ENCODE results near the gene DISC1. TPM values are rescaled to one million over a fixed set of nuclear protein-coding genes. Genes with fewer than 3 reads are reported as not detected.

Gene DISC1
- total RNA-seq, 1 experiment from 2014 or later: 3.3 TPM

DNA sequence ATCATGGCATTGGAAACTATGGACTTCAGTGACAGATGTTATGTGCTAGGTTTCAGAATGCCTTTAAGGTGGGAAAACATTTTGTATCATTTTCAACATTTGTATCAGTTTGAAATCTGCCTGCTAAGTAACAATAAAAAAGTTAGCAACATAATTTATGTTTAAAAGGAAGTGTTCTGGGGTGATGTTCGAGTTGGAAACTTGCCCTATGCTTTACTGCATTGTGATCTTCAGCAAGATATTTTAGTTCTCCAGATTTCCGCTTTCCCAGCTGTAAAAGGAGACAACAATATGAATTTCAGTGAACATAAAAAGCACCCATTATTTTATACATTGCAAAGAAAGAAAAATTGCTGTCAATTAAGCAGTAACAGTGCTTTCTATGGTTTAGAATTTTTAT is 187.4 kb downstream of the DISC1 start:
- Histone ChIP-seq H3K9me3 (replicated peaks) (no peaks in the 10 kb centered on the region), H3K4me1 (replicated peaks) (peaks cover 11% of the 10 kb centered on the region), H3K4me3 (no peak overlapping the region), H3K27me3 (replicated peaks) (no peaks in the 10 kb centered on the region), H3K27ac (no peak overlapping the region), H3K36me3 (no peaks in the 10 kb centered on the region)
- DNase-seq (ENCODE audit: low read depth in 1 of 2, low spot score in 2 of 2): no peak

DNA sequence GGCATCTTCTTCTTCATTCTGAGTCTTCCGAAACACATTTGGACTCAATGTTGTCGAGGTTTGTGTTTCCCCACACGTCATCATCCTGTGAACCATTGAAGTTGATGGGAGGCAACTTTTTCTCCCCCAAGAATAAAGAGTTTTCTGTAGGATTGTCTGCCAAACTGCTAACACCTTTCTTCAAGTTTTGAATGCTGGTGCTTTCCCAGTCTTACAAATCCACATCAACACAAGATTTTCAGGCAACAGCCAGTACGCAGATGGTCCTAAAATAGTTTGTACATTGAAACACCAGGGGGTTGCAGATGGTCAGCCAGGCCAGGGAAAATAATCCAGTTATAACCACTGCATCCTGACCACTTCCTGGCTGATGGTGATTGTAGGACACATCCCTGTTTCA is 187.9 kb downstream of the DISC1 start:
- DNase-seq (ENCODE audit: low read depth in 1 of 2, low spot score in 2 of 2): no peak
- no peaks in the 10 kb centered on the region for H3K36me3 ChIP-seq
- peaks cover 9% of the 10 kb centered on the region for H3K4me1 ChIP-seq (replicated peaks)
- no peaks in the 10 kb centered on the region for H3K27me3 ChIP-seq (replicated peaks)
- H3K27ac ChIP-seq: no peak overlapping the region
- H3K9me3 ChIP-seq (replicated peaks): no peaks in the 10 kb centered on the region
- H3K4me3 ChIP-seq: no peak overlapping the region

DNA sequence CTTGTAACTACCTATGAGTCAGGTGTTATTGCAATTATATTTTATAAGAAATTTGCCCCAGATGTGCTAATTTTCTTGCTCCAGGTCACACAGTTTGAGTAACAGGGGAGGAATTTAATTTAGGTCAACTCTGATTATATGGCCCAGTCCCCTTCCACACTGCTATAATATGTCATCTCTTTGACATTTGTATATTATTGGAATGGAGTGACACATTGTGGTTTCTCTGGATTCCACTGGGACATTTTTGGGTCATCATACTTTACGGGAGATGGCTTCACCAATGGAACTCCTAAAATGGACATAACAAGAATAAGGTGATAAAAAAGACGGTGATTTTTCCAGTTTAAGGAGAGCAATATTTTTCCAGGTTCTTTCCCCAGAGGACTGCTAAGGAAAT is 191.2 kb downstream of the DISC1 start:
- DNase-seq (ENCODE audit: low read depth in 1 of 2, low spot score in 2 of 2): no peak
- no peaks in the 10 kb centered on the region for H3K9me3 ChIP-seq (replicated peaks)
- H3K27ac ChIP-seq: no peak overlapping the region
- H3K4me1 ChIP-seq (replicated peaks): peaks cover 9% of the 10 kb centered on the region
- no peaks in the 10 kb centered on the region for H3K27me3 ChIP-seq (replicated peaks)
- H3K36me3 ChIP-seq: no peaks in the 10 kb centered on the region
- H3K4me3 ChIP-seq: no peak overlapping the region

DNA sequence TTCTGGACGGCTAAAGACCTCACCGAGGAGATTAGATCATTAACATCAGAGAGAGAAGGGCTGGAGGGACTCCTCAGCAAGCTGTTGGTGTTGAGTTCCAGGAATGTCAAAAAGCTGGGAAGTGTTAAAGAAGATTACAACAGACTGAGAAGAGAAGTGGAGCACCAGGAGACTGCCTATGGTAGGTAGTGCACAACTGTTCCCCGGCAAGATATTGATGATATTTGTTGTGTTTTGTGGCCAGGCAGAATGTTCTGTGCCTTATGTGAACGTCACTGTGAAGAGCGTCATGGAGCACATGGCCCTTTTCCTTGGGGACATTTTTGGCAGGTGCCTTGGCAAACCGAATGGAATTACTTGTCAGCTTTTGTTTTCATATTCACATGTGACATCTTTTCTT is 191.7 kb downstream of the DISC1 start:
- no peaks in the 10 kb centered on the region for H3K9me3 ChIP-seq (replicated peaks)
- no peak for DNase-seq (ENCODE audit: low read depth in 1 of 2, low spot score in 2 of 2)
- no peak overlapping the region for H3K4me3 ChIP-seq
- H3K27me3 ChIP-seq (replicated peaks): no peaks in the 10 kb centered on the region
- no peaks in the 10 kb centered on the region for H3K36me3 ChIP-seq
- no peak overlapping the region for H3K27ac ChIP-seq
- H3K4me1 ChIP-seq (replicated peaks): peaks cover 9% of the 10 kb centered on the region

DNA sequence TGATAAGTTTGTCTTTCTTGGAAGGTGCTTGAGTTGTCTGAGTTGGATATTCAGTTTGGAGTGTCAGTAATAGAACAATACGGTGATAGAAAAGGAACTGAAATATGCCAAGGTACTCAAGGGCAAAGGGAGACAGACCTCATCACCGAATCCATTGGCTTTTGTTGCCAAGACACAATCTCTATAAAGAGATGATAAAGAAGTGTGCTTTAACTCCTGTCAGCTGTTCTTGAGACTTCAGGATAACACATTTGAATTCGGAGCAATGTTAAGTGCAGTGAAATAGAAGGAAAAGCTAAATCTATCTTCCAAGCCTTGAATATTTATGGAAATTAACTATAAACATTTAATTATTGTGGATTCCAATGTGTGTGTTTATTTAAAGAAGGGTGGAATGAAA is 194.7 kb downstream of the DISC1 start:
- no peak overlapping the region for H3K27ac ChIP-seq
- DNase-seq (ENCODE audit: low read depth in 1 of 2, low spot score in 2 of 2): no peak
- H3K4me3 ChIP-seq: no peak overlapping the region

DNA sequence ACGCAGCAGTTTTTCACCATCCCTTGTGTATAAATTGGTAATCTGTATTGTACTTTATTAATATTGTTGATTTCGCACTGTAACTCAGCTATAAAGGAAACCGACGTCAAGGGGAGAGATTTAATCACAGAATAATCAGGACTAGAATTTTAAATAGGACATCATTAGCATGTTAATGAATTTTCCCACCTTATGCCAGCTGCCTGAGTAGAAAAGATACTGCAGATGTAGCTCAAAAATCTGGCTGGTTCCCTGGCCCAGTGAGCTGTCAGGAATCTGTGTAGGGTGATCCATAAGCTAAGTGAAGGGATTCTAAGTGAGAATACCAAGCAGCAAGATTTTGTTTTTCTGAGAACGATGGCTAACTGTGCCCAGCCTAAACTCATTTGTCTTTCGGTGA is 195.5 kb downstream of the DISC1 start:
- peaks cover 12% of the 10 kb centered on the region for H3K4me1 ChIP-seq (replicated peaks)
- no peak for DNase-seq (ENCODE audit: low read depth in 1 of 2, low spot score in 2 of 2)
- no peak overlapping the region for H3K27ac ChIP-seq
- H3K36me3 ChIP-seq: no peaks in the 10 kb centered on the region
- H3K4me3 ChIP-seq: no peak overlapping the region
- no peaks in the 10 kb centered on the region for H3K9me3 ChIP-seq (replicated peaks)
- no peaks in the 10 kb centered on the region for H3K27me3 ChIP-seq (replicated peaks)

More for the DNA sequence above, 194.7 kb downstream of the DISC1 start:
- Histone ChIP-seq H3K9me3 (replicated peaks) (no peaks in the 10 kb centered on the region), H3K4me1 (replicated peaks) (peaks cover 9% of the 10 kb centered on the region), H3K27me3 (replicated peaks) (no peaks in the 10 kb centered on the region), H3K36me3 (no peaks in the 10 kb centered on the region)

DNA sequence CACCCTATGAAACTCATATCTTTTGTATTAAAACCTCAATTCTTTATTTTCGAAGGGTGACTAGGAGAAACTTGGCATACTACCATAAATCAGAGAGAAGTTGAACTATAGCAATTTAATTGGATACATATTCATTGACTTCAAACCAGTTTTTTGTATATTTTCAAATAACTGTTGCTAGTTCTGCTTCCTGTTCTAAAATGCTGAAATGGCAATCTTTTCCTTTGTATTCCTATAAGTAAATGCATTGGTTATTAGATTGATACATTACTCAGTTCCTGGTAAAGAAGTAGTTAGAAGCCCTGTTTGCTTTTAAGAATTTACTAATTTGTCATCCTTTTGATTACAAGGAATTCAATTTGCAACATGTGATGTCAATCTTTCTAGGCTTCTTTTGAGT is 200.0 kb downstream of the DISC1 start:
- Histone ChIP-seq H3K4me1 (replicated peaks) (peaks cover 18% of the 10 kb centered on the region), H3K27ac (no peak overlapping the region), H3K27me3 (replicated peaks) (no peaks in the 10 kb centered on the region), H3K9me3 (replicated peaks) (no peaks in the 10 kb centered on the region), H3K36me3 (no peaks in the 10 kb centered on the region), H3K4me3 (no peak overlapping the region)
- no peak for DNase-seq (ENCODE audit: low read depth in 1 of 2, low spot score in 2 of 2)

DNA sequence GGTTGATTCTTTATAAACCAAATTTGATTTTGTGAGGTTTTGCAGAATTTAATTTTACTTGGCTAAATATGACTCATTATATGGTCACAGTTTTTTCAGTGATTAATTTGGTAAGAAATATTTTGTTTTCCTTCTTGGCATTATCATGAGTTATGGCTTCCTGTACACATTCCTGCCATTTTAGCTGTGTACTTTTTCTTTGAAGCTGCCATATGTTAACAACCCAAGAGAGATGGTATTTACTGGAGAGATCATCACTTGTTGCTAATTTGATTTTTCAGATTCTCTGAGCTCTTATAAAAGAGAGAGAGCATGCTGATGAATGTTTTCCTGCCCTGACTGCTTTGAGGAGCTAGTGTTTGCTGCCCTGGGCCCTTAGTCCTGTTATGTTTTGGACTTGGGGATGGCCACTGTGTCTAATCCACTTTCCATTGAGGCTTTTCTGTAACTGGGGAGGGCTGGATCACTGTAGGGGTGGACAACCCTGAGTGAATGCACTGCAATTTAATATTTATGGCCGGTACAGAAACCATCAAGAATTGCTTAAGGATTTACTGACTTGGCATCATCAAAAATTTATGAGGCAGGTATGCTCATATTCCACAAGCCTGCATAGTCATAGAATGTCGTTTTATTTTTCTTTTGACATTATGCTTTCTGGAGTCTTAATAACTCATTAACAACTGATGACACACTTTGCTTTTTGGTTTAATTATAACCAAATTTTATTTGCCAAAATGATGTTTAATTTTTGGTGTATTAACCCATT is 200.9 kb downstream of the DISC1 start:
- no peaks in the 10 kb centered on the region for H3K36me3 ChIP-seq
- no peaks in the 10 kb centered on the region for H3K9me3 ChIP-seq (replicated peaks)
- peak overlapping the region; percentile 71 for H3K27ac ChIP-seq
- peak in 1 of 2 experiments; percentile 71 for DNase-seq (ENCODE audit: low read depth in 1 of 2, low spot score in 2 of 2)
- no peak overlapping the region for H3K4me3 ChIP-seq
- H3K27me3 ChIP-seq (replicated peaks): no peaks in the 10 kb centered on the region
- H3K4me1 ChIP-seq (replicated peaks): peaks cover 18% of the 10 kb centered on the region

DNA sequence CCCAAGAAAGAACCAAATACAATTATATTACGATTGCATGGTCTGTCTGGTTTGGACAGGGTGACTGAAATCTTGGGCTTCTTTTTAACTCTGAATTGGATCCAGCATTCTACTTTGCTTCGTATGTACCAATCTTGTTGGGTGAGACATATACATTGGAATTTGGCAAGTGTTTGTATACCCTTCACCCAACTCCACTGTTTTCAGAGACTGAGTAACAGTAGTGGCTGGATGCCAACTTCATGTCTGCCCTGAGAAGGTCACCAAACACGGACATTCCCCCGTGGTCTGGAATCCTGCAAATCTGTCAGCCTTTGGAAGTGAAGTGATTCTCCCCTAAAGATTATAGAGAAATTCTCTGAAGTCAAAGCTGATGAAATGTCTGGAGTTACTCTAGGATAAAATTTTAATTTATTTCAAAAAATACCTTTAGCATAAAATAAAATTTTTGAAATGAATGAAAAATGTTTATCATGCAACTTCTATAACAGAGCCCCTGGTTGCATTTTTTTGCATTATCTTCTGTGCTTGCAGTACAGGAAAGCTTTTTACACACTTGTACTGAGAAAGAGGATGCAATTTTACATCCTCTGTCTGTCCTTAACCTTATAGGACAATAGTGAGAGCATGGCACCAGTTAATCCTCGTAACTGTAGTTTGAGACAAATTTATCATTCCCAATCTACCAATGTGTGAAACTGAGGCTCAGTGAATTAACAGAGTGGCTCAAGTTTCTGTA is 201.8 kb downstream of the DISC1 start:
- Histone ChIP-seq H3K27ac (peak overlapping the region; percentile 71), H3K4me3 (no peak overlapping the region), H3K4me1 (replicated peaks) (peaks cover 18% of the 10 kb centered on the region), H3K36me3 (no peaks in the 10 kb centered on the region), H3K27me3 (replicated peaks) (no peaks in the 10 kb centered on the region), H3K9me3 (replicated peaks) (no peaks in the 10 kb centered on the region)
- peak; percentile 86 to 90 for DNase-seq (ENCODE audit: low read depth in 1 of 2, low spot score in 2 of 2)

DNA sequence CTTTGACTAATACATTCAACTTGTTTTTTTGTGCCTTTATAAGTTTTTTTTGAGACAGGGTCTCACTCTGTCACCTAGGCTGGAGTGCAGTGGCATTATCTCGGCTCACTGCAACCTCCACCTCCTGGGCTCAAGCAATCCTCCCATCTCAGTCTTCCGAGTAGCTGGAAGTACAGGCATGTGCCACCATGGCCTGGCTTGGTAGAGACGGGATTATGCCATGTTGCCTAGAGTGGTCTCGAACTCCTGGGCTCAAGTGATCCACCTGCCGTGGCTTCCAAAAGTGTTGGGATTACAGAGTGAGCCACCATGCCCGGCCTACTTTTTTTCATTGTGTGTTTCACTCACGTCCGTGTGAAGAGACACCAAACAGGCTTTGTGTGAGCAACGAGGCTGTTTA is 202.7 kb downstream of the DISC1 start:
- H3K9me3 ChIP-seq (replicated peaks): no peaks in the 10 kb centered on the region
- H3K27me3 ChIP-seq (replicated peaks): no peaks in the 10 kb centered on the region
- H3K4me3 ChIP-seq: no peak overlapping the region
- H3K27ac ChIP-seq: no peak overlapping the region
- no peaks in the 10 kb centered on the region for H3K36me3 ChIP-seq
- peaks cover 18% of the 10 kb centered on the region for H3K4me1 ChIP-seq (replicated peaks)
- no peak for DNase-seq (ENCODE audit: low read depth in 1 of 2, low spot score in 2 of 2)

DNA sequence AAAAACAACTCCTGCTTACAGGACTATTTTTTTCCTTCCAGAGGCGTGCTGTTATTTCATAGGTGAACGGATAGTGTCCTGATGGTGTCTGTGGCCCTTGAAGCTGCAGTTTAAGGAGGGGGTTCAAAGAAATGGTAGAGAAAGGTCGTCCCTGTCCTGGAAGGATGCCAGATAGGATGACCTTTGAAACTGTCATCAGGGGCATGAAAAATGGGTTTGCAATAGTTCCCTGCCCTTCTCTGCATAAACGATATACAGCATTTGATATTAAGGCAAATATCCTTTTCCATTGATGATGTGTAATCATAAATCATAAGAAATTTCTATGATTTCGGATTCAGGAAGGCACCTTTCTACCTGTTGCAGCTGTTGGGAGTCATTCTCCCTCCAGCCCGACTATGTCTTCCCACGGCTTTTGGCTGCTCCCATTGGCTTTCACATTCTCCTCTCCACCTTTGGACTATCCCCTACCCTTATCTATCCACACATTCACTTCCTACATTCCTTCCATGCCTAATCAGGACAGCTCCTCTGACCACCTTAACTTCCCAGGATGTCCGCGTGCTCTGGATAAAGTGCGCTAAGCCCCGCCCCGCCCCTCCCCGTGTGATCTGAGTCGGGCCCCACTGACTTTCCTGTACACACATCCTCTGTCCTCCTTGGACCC is 209.8 kb downstream of the DISC1 start:
- Histone ChIP-seq H3K4me3 (no peak overlapping the region), H3K4me1 (replicated peaks) (no peaks in the 10 kb centered on the region), H3K36me3 (no peaks in the 10 kb centered on the region), H3K27ac (no peak overlapping the region), H3K9me3 (replicated peaks) (no peaks in the 10 kb centered on the region), H3K27me3 (replicated peaks) (no peaks in the 10 kb centered on the region)
- DNase-seq (ENCODE audit: low read depth in 1 of 2, low spot score in 2 of 2): no peak

DNA sequence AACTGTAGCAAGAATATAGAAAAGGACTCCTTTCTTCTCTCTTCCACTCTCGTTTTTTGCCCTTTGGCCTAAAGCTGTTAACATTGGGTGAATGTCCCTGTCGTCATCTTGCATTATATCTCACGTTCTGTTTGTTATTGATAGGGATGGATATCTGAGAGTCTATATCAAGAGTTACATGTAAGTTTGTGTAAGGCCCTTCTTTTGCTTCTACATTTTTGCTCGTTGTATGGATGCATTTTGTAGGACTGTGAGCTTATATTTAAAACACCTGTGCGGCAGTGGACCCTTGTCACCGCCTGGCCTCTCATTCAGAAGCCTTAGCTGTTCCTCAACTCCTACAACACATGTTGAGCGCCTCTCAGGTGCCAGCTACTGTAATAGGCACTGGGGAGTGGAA is 211.9 kb downstream of the DISC1 start:
- H3K36me3 ChIP-seq: no peaks in the 10 kb centered on the region
- DNase-seq (ENCODE audit: low read depth in 1 of 2, low spot score in 2 of 2): no peak
- H3K4me3 ChIP-seq: no peak overlapping the region
- H3K9me3 ChIP-seq (replicated peaks): no peaks in the 10 kb centered on the region
- no peak overlapping the region for H3K27ac ChIP-seq
- no peaks in the 10 kb centered on the region for H3K4me1 ChIP-seq (replicated peaks)
- H3K27me3 ChIP-seq (replicated peaks): no peaks in the 10 kb centered on the region

DNA sequence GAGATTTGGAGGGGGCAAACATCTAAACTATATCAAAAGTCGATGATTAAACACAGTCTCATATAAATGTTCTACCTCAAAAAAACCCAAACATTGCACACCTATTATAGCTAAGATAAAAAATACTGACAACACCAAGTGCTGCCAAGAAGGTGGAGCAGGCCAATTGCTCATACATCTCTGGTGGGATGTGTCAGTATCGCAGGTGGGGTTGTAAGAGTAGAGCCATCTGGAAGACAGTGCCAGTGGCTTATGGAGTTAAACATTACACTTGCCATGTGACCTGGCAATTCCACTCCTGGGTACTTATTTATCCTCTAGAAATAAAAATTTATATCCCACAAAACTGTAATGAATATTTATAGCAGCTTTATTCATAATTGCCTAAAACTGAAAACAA is 213.4 kb downstream of the DISC1 start:
- peaks cover 2% of the 10 kb centered on the region for H3K4me1 ChIP-seq (replicated peaks)
- no peaks in the 10 kb centered on the region for H3K27me3 ChIP-seq (replicated peaks)
- no peak overlapping the region for H3K27ac ChIP-seq
- no peak for DNase-seq (ENCODE audit: low read depth in 1 of 2, low spot score in 2 of 2)
- H3K9me3 ChIP-seq (replicated peaks): no peaks in the 10 kb centered on the region
- H3K4me3 ChIP-seq: no peak overlapping the region
- no peaks in the 10 kb centered on the region for H3K36me3 ChIP-seq
